GM19193 (cell line): Measurements from ENCODE around the gene IKBKE.

Experiments
- POLR2A ChIP-seq: IDR thresholded peaks from 4 replicates; pipeline ENCODE4 v1.6.1; 2011; ENCODE audit not compliant: insufficient read depth, insufficient read length; ENCODE audit errors: extremely low read depth

The IKBKE gene

DNA sequence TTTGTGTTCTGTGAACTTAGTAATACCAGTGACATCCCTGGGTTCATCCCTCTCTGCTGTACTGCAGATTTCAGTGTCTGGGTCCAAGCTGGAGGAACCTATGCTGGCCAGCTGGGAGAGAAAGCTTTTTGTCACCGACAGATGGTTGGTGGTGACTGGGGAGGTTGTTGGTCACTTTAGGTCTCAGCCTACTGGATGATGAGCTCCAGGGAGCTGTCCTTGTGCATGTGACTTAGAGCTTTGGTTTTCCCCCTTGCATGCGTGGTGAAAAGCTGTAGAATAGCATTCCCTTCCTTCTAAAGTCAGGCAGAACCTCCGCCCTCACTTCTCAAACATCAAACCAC is 22.9 kb upstream of the IKBKE start:
- TF ChIP-seq POLR2A = no peak

DNA sequence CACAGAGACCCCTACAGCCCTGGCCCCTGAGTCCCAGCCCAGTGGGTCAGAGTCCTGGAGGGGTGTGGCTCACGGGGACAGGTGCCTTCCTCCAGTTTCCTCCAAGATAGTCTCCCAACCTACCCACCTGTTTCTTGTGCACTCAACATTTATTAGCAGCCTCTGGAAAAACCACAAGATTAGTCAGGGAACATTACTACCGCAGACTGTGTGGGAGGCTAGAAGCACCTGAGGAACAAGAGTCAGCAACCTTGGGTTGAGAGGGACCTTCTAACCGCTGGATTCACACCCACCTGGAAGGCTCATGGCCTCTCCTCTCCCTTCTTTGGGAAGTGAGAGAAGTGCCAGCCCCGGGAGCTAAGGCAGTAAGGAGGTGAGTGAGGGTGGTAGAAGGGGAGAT is 22.5 kb upstream of the IKBKE start:
- no peak for TF ChIP-seq POLR2A

DNA sequence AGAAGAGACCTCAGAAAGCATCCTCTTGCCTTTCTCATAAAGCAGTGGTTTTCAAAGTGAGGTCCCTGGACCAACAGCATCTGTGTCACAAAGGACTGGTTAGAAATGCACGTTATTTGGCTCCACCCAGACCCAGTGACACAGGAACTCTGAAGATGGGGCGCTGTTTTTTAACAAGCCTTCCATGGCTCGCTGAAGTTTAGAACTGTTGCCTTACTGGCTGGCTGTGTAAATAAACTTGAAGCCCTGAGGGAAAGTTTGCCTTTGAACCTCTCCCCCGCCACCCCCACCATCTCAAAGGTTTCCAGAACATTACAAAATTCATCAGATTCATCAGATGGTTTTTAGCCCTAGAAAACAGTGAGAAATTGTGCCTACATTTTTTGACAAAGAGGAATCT is 21.8 kb upstream of the IKBKE start:
- no peak for TF ChIP-seq POLR2A

DNA sequence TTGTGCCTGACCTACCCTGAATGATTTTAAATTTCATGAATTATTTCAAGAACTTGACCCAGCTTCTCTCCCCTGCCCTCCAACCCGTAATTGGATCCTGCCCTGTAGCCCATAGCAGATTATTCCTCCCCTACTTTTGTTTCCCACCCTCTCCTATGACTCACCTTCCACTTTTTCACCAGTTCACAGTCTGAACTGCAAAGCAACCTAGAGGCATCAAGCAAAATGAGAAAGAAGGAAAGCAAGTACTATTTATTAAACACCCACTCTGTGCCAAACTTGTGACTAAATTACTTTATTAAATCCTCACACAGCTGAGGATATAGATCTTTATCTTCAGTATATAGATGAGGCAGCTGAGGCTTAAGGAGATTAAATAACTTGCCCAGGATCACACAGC is 20.7 kb upstream of the IKBKE start:
- no peak for TF ChIP-seq POLR2A

DNA sequence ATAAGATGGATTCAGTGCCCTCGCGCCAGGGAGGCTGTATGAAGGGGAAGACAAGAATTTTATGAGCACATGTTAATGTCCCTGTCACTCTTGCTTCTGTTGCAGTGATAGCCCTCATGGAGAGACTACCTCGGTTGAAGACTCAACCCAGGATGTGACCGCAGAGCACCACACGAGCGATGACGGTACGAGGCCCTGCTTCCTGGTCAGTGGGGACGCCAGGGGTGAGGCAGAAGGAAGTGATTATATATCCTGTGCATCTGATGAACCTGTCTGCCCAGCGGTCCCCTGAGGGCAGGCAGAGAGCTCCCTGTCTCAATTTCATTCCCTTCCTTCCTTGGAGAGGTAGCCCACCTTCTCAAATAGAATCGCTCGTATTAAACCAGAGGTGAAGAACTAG is 20.0 kb upstream of the IKBKE start:
- no peak for TF ChIP-seq POLR2A

DNA sequence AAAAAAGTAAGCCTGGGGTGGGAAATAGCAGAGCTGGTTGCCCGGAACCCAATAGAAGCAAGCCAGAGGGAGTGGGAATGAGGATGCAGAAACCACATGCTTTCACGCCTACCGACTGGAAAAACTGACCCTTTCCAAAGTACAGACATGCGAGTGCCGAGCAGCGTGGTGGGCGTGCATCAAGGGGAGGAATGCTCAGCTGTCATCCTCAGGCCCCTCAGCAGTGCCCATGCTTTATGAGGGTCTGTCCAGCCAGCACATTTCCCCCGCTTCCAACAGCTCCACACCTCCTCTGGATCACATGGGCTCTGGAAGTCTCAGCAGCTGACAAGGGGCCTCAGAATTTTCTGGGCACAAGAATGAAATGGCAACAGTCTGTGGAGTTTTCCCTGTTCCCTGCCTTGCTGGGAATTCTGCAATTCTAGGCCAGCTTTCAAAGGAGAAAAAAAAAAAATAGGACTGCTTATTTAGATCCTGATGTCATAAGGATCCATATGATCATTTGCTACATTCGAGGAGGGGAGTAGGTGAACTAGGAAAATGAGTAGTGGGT is 19.1 kb upstream of the IKBKE start:
- TF ChIP-seq POLR2A = no peak

DNA sequence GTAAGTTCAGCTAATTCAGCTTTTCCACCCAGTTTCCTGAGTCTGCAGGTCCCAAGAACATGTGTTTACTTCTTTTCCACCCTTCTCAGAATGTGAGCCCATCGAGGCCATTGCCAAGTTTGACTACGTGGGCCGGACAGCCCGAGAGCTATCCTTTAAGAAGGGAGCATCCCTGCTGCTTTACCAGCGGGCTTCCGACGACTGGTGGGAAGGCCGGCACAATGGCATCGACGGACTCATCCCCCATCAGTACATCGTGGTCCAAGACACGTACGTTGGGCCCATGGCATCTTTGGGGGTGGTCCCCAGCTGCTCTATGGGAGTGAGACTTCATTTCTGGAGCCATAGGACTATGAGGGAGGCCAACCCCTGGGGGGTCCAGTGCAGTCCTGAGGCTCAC is 17.2 kb upstream of the IKBKE start:
- TF ChIP-seq POLR2A = no peak

DNA sequence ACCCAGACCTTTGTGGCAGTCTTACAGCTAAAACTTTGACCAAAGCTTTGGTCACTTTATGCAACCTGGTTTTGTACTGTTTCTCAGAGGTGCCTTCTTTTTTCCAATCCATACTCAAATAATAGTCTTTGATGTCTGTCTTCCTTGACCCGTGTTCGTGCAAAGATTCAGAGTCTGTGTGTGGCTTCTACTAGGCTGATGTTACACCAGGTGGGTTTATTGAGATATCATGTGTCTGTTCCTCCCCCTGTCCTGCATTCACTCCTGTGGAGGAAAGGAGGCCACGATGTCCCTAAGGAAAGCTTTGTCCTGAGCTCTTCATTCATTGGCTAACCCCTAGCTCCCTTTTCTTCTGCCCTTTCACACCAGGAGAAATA is 15.0 kb upstream of the IKBKE start:
- no peak for TF ChIP-seq POLR2A

DNA sequence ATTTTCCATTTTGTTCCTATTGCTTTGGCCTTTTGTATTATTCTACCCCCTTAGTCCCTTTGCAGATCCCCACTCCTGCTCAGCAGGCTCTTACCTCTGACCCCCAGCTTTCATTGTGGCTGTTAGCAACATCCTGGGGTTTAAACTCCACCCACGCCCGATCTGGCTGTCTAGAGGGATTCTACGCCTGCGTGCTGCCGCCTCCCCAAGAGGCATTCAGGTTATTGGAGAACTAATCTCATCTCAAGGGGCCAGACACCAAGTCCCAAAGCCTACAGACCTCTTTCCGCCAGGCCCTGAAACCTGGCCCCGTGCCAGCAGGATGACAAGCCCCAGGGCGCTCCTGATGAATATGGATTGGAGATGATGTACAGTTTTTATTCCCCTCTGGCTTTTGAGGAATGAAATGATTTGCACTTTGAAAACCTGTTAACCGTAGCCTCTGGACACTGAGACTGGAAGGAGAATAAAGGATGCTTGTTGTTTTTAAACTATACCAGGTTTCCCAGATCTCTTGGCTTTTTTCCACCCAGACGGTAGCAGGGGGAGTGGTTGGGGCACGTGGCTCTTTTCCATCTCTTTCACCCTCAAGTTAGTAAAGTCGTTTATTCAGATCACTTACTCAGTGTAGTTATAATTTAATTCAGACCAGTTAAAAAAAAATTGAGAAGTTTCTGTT is 14.5 kb upstream of the IKBKE start:
- no peak for TF ChIP-seq POLR2A

DNA sequence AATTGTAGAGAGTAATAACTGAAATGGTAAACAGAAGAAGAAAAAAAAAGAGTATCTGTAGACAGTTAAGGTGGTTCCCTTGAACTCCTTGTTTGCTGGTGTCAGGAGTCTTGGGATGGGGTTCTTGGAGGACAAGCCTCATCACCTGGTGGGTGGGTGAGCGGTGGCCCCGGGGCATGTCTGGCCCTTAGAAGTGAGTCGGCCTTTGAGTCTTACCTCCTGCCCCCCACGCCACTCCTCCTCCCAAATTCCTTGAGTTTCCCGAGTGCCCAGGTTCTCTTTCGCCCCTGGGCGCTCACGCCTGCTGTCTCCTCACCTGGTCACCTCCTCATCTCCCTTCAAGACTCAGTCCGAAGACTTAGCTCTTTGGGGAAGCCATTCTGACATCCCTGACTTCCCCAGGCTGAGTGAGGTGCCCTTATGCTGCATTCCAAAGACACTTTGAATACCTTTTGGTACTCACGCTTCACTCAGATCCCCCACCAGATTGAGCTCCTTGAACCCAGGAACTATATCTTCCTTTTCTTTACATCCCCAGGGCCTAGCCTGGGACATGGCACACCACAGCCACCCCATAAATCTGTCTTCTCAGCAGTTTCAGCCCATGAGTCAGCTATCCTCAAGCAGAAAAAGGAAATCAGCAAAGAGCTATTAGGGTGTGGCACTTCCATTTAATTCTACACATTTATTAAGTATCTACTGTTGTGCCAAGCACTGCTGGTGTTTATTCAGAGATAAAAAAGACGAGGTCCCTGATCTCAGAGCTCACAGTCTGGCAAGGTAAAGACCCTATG is 13.5 kb upstream of the IKBKE start:
- no peak for TF ChIP-seq POLR2A

DNA sequence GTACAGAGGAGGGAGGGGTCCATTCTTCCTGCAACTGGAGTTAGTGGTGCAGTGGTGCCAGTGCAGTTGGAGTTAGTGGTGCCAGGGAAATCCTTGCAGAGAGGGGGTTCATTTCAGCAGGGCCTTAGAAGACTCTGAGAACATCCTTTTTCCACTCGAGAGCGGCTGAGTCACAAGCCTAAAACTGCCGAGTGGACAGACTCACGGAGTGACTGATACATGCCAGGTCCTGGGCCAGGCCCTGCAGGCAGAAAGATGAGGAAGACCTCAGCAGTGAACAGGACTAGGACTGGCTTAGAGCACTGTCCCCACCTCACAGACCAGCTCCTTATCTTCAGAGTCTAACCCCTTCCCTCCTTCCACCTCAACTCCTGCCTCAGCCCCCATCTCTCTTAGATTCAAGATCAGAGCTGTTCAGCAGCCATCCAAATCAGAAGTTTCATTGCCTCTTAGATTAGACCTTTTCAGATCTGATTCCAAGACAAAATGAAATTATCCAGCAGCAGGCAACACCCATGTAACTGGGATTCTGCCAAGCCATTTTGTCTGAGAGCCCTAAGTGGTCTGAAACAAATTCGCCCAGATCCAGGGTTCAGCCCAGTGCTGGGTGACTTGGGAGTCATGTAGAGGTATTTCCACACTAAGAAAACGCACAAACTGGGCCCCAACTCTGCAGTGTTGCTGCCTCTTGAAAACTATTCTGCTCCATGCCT is 12.7 kb upstream of the IKBKE start:
- TF ChIP-seq POLR2A = no peak

DNA sequence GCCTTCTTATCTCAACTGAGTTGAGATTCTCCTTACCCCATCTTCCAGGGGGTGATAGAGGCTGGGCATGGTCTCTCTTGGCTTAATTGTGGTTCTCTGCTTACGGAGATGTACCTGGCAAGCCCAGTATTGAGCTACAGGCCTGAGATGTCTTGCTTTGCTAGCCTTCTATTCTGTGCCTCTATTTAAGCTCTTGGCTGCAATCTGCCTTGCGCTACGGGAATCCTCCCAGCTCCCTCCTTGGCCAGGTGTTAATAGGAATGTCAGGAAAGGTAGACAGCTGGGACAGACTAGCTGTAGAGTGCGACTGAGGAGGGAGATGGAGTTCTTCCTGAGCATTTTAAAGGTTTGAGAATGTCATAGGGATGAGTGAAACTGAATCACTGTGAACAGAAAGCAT is 10.6 kb upstream of the IKBKE start:
- no peak for TF ChIP-seq POLR2A

DNA sequence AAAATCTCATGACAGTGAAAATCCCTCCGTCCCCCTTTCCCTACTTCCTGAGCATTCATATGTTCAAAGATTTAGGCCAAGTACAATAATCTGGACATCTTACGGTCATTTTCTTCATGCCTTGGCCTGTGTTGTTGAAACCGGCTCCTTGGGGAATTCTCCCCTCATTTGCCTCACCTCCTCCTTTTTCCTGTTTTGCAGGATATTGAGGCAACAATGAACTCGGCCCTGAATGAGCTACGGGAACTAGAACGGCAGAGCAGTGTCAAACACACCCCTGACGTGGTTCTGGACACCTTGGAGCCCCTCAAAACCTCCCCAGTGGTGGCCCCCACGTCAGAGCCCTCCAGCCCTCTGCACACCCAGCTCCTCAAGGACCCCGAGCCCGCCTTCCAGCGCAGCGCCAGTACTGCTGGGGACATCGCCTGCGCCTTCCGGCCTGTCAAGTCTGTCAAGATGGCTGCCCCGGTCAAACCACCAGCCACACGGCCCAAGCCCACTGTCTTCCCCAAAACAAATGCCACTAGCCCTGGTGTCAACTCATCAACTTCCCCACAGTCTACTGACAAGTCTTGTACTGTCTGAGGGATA is 9.3 kb upstream of the IKBKE start:
- TF ChIP-seq POLR2A = no peak

DNA sequence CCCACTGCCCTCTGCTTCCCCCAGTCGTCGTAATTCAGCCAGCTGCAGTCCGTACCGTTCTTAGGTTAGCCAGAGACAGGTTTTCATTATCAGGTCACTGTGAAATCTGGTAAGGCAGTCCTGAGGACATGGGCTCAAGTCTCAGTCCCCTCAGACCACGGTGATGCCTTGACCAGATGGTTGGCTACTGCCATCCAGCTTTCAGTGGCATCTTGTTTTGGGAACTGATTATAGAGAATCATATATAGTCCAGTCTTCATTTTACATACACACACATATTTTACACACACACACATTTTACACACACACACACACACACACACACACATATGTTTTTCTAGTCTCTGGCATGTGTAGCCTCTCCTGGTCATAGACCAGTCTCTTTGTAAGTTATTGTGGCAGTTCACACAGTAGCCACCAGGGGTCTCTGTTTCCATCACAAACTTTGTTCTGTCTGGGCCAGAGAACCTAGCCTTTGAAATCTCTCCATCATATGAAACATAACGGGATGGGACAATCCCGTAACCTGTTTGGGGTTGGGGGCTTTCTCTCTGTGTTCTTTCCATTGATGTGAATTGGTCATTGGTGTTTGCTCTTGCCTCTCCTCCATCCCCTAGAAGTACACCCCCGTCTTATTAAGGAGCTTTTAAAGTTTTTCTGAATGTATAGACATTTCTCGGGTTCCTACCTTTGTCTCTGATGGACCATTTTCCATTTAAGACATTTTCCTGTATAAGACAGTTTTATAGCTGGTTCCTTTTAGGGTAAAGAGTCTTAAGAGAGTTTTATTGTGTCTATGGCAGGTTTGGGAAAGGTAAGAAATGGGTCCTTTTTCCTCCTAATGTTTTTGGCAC is 8.4 kb upstream of the IKBKE start:
- no peak for TF ChIP-seq POLR2A
